Glomerular endothelial cell (primary cell): Measurements from ENCODE around the gene GYS2. TPM values are rescaled to one million over a fixed set of nuclear protein-coding genes. Genes with fewer than 3 reads are reported as not detected.

Source experiments
- DNase-seq: peaks from one replicate; pipeline ENCODE4 v3.0.0-alpha.2; 2011; ENCODE audit warnings: low read depth, low spot score; ENCODE audit errors: extremely low read depth
- total RNA-seq: library from RNA; depleted of rRNA; stranded (reverse); fragments of >200 nt; gene quantifications from 2 replicates; pipeline ENCODE4 v1.2.3, GENCODE V29; 2015

Gene GYS2
- total RNA-seq, 1 donor from 2014 or later: not detected

DNA sequence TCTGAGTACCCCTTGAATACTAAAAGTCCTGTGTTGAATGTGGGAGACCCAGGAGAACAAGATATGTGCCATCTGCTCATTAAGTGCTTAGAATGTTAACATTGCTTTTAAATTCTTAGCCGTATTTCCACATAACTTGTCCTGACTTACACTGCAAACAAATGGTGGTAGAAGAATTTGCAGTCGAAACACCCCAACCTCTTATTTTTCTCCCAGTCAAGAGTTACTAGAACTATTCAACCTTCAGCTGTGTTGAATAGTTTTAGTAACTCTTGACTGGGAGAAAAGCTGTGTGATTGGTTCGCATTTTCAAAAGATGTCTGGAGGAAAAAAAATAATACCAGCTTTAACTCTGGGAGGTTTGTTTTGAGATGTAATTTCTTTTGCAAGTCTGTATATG, 86.2 kb downstream of the GYS2 start:
- DNase-seq: no peak

DNA sequence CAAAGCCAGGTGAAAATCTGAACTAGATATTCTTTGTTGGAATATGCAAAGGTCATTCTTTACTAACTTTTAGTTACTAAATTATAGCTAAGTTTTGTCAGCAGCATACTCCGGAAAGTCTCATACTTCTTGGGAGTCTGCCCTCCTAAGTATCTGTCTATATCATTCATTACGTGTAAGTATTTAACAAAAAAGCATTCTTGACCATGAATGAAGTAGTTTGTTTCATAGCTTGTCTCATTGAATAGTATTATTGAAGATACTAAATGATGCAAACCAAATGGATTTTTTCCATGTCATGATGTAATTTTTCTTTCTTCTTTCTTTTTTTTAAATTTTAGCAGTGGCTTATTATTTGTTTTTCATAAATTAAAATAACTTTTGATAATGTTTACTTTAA, 88.4 kb downstream of the GYS2 start:
- no peak for DNase-seq

DNA sequence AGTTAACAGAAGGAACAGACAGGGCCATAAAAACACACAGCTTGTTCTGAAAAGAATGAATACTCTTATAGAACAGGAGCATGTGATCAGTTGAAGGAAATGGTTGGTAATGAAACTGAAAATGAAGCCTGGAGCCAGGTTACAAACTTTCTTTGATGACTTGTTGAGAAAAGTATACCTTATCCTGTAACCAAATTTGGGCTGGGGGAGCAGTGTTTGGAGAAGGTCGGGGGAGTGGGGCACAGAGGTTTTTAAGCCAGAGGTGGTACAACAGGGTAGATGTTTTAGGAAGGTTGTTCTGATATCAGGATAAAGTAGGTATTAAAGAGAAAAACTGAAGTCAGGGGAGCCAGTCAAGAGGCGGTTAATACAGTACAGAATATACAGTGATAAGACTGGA, 94.9 kb downstream of the GYS2 start:
- DNase-seq: no peak

DNA sequence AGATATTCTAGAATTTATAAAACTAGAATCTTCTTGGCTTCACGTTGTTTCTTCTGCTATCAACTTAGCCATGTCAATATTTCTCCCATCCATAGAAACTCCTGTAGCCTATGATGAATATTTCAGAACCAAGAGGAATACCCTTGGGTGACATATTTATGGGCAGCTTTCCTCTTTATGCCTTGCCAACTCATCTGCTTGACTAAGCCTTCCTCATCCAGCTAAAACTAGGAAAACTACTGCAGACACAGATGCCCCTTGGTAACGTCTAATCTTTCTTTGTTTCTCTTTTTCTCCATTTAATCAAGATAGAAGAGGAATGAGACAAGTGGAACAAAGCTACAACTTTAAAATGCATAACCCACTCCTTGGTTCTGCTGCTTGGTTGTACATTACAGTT, 96.8 kb downstream of the GYS2 start:
- DNase-seq: no peak

DNA sequence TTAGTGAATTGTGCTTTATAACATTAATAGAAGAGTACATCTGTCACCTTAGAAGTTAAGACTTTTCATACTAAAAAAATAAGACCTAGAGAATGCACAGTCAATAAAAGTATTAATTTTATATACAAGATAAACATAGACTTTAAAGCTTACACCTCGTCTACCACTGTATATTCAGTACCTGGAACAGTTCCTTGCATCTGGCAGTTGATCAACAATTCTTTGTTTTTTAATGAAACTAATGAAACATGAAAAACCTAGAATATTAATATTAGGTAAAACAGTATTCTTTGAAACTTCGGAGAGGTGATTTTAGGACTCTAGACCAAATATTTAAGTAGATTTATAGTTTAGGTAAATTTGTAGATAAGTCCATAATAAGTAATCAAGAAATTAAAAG, 98.8 kb downstream of the GYS2 start:
- no peak for DNase-seq

DNA sequence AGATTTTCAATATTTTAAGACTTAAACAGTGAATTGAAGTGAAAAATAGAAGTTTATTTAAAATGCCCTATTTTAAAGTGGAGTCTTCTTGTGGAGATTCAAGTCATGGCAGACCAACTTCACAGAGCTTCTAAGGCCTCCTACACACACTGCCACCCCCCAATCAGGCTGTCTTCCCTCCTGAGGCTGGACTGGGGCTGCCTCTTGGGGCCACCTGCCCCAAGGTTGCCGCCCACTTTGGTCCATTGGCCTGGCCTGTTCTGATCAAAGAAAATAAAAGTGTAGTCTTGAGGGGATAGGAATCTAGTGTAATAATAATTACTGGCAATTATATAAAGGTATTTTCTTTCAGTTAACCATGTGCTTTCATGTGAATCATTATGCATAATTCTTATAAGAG, 101.8 kb downstream of the GYS2 start:
- DNase-seq: no peak

DNA sequence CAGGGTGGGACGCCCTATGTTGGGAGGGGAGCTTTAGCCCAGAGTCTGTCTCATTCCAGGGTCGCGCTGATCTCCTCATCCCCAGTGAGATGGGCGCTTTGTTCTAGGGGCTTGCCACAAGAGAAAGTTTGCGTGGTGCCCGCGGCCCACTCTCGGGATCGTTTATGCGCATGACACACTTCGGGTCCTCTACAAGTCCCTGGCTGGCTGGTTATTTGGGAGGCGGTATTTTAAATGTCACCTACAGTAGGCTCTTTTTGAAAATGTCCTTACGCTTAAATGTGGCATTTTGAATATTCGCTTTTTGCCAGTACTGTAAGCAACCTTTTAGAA, 102.5 kb downstream of the GYS2 start:
- no peak for DNase-seq

DNA sequence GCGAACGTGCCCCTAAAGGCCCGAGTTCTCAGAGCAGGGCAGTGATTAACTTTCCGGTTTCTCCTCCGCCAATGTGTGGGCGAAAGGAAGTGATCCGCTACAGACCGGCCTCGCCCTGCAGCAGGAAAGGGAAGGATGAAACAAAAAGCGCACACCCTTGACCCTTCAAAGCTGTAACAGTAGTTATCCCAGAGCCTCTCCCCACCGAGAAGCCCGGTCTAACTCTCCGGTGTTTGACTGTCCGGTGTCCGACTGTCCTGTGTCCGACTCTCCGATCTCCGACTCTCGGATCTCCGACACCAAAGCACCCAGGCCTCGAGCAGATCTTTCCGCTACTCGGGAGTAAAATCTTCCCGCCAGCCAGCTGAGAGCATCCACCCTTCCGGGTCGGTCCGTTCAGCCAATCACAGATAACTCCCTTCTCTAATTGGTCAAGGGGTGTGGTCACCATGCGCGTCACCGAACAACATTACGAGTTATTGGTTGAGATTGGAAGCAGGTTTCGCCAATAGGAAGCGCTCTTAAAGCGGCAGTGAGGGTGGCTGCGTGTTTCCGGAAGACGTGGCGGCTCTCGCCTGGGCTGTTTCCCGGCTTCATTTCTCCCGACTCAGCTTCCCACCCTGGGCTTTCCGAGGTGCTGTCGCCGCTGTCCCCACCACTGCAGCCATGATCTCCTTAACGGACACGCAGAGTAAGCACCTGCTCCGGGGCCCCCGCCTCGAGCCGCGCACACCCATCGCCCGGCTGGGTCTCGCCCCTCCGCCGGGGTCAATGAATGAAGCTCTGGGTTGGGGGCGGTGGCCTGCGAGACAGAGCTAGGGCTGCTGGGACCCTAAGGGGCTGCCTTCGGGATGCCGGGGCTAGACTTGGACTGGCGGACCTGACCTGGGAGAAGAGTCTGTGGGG, 103.1 kb downstream of the GYS2 start, which contains the start of the genes GOLT1B and RECQL:
Gene GOLT1B (plus strand): TSS at position 532 of the 906 bp plus-strand sequence. CDS start 135 bp downstream, at position 667.
Gene RECQL (minus strand): TSS at position 378 of the 906 bp plus-strand sequence. CDS start 2,065 bp downstream, outside the sequence.
- peak; percentile 96 for DNase-seq

DNA sequence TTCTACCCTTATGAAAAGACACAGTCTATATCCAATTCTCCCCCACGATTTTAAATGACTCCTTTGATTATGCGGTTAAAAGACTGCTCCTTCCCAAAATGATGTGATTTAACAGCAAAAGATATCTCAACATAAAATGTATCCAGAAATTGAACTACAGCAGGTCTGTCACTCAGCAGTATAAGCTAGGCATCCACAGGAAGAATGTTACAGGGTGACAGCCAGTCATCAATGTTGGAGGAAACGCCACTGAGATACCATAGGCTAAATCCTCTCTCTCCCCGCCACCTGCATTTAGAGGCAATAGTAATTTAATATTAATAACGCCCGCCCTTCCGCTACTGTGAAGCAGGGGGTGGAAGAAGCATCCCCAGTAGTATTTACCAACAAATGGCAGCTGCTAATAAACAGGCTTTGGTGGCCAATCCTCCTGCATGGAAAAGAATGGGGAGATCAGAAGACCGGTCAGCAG, 103.8 kb downstream of the GYS2 start:
- DNase-seq: no peak

DNA sequence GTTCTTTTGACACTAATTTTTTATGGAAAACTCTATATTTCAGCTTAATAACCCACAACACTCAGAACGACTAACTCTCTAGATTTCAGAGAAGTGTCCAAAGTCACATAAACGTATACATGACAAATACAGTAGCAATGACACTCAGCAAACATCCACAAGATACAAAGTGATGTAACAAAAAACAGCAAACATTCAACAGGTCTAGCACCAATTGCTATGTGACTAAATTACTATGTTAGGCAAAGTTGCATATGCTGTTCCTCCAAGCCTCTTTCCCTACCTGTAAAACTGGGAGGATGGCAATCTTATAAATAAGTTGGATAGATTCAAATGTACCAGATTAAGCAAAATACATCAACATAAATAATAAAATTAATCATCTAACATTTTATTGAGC, 104.9 kb downstream of the GYS2 start:
- no peak for DNase-seq

Other genes starting within 250 kb of the GYS2 start
- not detected in 2 replicates for gene IAPP, start 231.9 kb downstream of the GYS2 start, total RNA-seq
- gene PYROXD1, start 167.2 kb downstream of the GYS2 start, total RNA-seq: 7.3 and 13.4 TPM in 2 replicates
- 28.5 and 57.8 TPM in 2 replicates for gene RECQL, start 103.2 kb downstream of the GYS2 start, total RNA-seq
- 23.2 and 30.2 TPM in 2 replicates for gene GOLT1B, start 103.1 kb downstream of the GYS2 start, total RNA-seq
- gene SPX, start 78.6 kb downstream of the GYS2 start, total RNA-seq: 0.63 and 0.88 TPM in 2 replicates
- 334 and 564 TPM in 2 replicates for gene LDHB, start 53.0 kb upstream of the GYS2 start, total RNA-seq
- 0.10 and 0.41 TPM in 2 replicates for gene KCNJ8, start 169.9 kb upstream of the GYS2 start, total RNA-seq